GM21390 (cell line): ENCODE data around the gene IP6K1.
"Not testable (repeated sequence)": the region's sequence is repeated elsewhere in the genome, so short reads cannot be mapped to it uniquely, and the experiment has no call there.

Experiments used
- ATAC-seq: cut with Tn5 transposase; IDR thresholded peaks from one replicate; pipeline ENCODE4 v1.9.1; 2021; ENCODE audit not compliant: unreplicated experiment

Gene IP6K1

GRCh38 chr3:49794431-49794830, 8.1 kb upstream of the IP6K1 start:
- no peak for ATAC-seq

DNA sequence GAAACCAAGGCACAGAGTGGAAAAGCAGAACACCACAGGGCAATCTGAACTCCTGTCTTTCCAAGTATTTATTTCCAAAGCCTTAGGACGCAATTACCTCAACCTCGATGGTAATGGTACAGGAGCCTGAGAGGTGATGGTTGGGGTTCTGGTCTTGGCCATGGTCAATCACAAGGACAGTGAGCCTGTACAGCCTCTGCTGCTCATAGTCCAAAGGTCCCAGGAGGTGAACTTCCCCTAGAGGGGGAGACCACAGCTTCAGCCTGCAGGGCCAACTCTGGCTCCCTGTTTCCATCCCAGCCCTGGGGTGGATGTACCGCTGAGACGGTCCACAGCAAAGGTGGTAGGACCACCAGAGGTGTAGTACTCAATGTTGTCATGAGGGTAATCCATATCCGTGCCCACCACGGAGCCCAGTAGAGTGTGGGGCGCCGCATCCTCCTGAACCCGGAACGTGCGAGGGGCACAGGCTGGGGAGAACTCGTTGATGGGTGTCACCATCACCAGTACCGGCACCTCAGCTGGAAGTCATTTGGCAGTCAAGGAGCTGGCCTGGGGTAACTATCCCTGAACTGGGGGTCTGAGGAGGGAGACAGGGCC, 7.2 kb upstream of the IP6K1 start:
- no peak for ATAC-seq

DNA sequence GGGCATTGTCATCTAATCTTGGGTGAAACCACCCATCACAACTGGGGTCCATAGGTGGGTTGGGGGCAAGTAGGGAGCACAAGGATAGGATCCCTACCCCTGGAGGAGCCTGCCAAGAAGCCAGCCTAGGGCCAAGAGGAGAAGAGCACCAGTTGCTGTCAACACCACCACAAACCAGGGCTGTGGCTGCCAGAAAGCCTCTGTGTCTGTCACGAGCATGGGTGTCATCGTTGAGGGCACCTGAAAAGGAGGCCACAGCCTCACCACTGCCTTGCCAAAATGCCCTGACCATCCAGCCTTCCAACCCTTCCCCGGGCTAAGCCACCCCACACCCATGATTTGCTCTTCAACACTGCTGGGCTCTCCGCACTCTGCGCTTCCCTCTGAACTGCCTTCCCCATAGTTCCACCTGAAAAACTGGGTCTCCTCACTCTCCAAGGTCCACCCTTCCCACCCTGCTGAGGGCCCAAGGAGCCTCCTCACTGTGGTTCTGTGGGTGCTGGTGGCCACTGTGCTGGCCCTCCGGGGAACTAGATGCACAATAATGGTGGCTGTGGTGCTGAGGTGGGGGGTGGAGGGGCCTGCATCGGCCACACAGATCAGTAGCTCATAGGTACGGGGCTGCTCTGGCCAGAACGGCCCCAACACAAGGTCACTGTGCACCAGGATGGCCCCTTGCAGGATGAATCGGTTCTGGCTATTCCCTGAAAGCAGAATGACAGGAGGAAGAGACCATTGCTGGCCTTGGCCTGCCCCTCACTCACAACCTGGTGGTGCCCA, 6.2 kb upstream of the IP6K1 start:
- no peak for ATAC-seq

DNA sequence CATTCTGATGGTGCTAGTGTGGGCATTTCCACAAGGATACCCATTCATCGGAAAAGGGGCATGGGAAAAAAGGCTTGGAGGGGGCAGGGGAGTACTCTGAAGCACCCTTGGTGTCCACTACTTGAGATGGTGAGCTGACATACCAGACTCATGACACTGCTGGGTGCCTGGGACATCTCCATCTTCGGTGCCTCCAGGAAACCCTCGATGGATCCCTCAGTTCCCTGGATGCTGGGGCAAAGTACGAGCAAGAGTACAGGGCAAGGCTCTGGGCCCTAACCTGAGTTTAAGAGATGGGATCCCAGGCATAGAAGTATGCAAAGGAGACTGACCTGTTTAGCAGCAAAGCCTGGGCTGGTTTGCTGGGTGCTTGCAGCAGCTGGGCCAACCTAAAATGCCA, 5.2 kb upstream of the IP6K1 start:
- no peak for ATAC-seq

DNA sequence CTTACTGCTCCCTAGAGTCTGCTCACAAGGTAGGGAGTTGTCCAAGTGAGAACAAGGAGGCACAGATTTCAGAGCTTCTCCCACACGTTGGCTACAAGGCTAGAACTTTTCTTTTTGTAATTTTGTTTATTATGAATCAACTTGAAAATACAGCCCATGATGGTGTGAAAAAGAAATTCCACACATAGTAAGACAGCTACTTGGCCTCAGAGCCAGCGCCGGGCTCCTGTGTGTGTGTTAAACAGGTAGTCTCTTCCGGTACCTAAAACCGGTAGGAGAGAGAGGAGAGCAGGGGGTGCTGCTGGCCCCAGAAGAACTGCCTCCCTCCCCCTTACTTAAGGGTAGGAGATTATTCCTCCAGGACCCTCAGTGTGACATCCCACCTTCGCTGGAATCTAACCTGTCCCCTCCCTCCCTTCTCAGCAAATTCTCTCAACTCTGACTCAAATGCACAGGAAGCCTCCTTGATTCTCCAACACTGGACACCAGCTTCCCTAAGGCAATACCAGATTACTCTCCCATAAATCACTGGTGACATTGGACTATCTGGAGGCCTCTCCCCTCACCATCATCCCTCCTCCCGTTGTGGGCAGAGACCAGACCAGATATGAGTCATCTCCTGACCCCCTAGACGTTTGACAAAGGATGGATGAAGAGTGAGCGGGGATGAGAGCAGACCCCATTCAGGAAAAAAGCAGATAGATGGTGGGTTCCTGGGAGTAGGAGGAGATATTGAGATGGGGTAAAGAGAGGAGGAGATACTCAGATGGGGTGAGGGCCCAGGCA, 4.5 kb upstream of the IP6K1 start:
- ATAC-seq = no peak

GRCh38 chr3:49788056-49788455, 1.7 kb upstream of the IP6K1 start:
- ATAC-seq = no peak

DNA sequence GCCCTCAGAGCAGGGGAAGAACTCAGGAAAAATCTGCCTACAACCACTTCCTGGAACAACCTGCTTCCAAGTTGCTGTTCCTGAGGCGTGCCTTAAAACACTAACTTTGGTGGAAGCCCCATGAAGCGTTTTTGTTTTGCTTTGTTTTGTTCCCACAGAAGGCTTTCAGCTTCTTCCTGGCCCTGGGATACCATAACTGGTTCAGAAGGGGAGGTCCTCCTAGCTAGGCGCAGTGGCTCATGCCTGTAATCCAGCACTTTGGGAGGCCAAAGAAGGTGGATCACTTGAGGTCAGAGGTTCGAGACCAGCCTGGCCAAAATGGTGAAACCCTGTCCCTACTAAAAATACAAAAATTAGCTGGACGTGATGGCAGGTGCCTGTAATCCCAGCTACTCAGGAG, 1.2 kb upstream of the IP6K1 start:
- ATAC-seq = no peak

DNA sequence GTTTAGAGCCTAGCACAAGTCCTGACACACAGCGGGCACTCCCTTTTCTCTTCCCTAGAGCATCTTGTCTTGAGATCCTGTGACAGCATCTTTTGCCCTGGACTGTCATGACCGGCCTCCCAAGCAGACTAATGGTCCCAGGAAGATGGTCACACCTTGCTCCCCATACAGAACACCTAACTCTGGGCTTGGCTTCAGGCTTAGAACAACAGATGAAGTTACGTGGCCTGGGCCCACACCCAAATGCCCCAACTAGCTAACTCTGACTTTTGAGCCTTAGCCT, 781 bp upstream of the IP6K1 start:
- no peak for ATAC-seq

- peak; percentile 44 for ATAC-seq
These were observed 581 bp downstream of the IP6K1 start for GRCh38 chr3:49785565-49786356.

DNA sequence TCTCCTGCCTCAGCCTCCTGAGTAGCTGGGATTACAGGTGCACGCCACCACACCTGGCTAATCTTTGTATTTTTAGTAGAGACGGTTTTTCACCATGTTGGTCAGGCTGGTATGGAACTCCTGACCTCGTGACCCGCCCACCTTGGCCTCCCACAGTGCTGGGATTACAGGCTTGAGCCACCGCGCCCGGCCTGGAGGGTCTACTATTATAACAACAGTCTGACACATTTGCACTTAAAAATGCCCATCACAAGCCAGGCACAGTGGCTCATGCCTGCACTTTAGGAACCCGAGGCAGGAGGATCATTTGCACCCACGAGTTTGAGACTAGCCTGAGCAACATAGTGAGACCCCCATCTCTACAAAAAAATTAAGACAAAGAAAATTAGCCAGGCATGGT, 4.1 kb downstream of the IP6K1 start:
- not testable (repeated sequence) for ATAC-seq

- ATAC-seq = no peak
These were observed 4.7 kb downstream of the IP6K1 start for GRCh38 chr3:49781415-49782199.

DNA sequence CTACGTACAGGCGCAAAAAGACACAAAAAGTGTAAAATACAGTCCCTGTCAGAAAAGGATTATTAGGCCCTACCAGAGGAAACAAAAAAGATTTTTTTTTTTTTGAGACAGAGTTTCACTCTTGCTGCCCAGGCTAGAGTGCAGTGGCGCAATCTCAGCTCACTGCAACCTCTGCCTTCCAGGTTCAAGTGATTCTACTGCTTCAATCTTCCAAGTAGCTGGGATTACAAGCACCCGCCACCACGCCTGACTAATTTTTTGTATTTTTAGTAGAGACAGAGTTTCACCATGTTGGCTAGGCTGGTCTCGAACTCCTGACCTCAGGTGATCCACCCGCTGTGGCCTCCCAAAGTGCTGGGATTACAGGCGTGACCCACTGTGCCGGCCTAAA, 5.4 kb downstream of the IP6K1 start:
- ATAC-seq = not testable (repeated sequence)

DNA sequence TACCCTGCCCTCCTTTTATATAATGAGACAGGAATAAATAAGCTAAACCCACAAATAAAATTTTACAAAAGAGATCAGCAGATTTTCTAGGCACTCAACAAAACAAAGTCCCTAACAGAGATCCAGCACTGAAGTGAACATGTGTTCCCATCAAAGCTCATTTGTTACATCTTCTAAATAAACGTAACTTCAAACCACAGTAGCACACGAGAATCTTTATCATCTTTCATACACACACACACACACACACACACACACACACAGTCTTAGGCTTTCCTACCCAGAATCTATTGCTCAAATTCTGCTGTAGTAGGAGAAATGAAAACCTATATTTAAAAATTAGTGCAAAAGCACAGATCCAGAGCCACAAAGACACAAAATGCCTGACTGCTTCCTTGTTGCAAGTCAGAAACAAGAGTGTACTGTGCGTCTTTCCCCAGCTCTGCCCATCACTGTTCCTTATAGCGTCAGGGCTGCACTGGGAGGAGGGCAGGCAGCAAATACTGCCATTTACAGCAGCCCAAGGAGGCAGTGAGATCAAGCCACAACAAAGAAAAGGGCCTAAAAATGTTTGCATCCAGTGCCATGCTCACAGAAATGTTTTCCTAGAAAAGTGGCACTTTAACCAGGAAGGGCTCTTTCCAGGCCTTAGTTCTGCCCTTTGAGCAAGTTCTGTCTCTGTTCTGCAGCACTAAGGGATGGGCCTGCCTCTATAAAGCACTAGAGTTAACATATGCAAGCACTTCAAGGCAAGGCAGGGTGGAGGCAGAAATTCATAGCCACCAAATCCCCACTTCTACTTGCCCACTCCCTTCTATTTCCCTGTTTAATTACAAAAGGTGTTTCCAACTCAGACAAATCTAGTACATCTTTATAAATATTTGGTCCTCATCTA, 6.0 kb downstream of the IP6K1 start:
- no peak for ATAC-seq

DNA sequence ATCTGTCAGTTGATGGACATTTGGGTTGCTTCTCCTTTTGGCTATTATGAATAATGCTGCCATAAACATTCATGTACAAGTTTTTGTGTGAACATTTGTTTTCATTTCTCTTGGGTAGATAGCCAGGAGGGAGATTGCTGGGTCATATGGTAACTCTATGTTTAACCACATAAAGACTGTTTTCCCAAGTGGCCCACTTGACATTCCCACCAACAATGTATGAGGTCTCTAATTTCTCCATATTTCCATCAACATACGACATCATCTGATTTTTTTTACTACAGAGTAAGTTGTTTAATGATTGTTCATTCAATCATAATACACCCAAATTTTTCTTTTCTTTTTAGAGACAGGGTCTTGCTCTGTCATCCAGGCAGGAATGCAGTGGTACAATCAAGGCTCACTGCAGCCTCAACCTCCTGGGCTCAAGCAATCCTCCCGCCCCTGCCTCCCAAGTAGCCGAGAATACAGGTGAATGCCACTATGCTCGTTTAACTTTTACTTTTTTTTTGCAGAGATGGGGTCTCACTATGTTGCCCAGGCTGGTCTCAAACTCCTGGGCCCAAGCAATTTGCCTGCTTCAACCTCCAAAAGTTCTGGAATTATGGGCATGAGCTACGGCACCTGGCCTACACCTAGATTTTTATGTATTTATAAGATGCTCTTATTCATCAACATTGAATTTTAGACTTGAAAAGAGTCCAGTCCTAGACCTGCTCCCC, 6.8 kb downstream of the IP6K1 start:
- ATAC-seq = no peak

DNA sequence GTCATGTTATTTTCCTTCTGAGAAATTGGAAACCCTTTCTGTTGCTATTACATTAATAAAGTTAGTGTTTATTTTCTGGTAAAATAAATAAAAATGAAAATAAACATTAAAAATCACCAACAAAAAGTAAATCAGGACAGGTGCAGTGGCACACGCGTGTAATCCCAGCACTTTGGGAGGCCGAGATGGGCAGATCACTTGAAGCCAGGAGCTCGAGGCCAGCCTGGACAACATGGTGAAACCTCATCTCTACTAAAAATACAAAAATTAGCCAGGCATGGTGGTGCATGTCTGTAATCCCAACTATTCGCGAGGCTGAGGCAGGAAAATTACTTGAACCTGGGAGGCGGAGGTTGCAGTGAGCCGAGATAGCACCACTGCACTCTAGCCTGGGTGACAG, 10.2 kb downstream of the IP6K1 start:
- not testable (repeated sequence) for ATAC-seq

GRCh38 chr3:49775538-49775937, 10.8 kb downstream of the IP6K1 start:
- no peak for ATAC-seq

- no peak for ATAC-seq
These were observed 13.6 kb downstream of the IP6K1 start for GRCh38 chr3:49772703-49773102.

DNA sequence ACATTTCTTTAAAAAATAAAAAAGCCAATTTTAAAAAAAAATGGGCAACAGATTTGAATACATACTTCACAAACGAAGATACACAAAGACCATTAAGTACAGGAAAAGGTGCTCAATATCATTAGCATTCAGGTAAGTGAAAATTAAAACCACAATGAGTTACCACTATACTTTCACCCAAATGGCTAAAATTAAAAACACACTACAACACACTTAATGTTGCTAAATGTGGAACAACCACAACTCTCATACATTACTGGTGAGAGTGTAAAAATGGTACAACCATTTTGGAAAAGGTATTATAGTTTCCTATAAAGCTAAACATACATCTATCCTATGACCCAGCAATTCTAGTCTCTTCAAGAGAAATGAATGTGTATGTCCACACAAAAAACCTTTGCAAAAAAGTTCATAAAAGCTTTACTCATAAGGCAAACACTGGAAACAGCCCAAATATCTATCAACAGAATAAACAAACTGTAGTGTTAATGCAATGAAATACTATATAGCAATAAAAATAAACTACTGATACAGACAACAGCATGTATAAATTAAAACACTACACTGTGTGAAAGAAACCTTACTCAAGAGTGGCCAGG, 14.9 kb downstream of the IP6K1 start:
- no peak for ATAC-seq

DNA sequence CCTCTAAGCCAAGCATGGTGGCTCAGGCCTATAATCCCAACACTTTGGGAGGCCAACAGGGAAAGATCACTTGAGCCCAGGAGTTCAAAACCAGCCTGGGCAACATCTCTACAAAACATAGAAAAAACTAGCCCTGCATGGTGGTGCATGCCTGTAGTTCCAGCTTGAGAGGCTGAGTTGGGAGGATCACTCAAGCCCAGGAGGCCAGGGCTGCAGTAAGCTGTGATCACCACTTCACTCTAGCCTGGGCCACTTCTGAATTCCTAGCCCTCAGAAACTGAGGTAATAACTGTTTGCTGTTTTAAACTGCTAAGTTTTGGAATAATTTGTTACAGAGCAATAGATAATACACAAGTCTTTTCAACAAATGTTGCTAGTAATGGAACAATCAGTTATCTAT, 16.4 kb downstream of the IP6K1 start:
- ATAC-seq = no peak
